B cell (primary cell): ENCODE data around the gene ZNF557.

Source experiments
- CTCF ChIP-seq: fragments of 200-600 bp; IDR thresholded peaks from one replicate; pipeline ENCODE4 v1.8.0; 2022; ENCODE audit warnings: antibody characterized with exemption, mild to moderate bottlenecking
- EZH2 ChIP-seq: IDR thresholded peaks from 2 replicates; pipeline ENCODE4 v1.6.1; 2012; ENCODE audit warnings: borderline replicate concordance, low read depth, mild to moderate bottlenecking, moderate library complexity, low read length; ENCODE audit not compliant: insufficient read depth, poor library complexity, severe bottlenecking

GRCh38 chr19:7122701-7123100, 53.2 kb downstream of the ZNF557 start:
- TF ChIP-seq CTCF (no peak), EZH2 (no peak)
